Omental fat pad (tissue), 4 donors: ENCODE results near the gene GOLGA8S. TPM values are rescaled to one million over a fixed set of nuclear protein-coding genes. Genes with fewer than 3 reads are reported as not detected.
"Not testable (repeated sequence)": the region's sequence is repeated elsewhere in the genome, so short reads cannot be mapped to it uniquely, and the experiment has no call there.

Experiments used
- ATAC-seq: fragments of 150-250 bp; one replicate; pipeline ENCODE4 v1.9.1; 2016; ENCODE audit warnings: mild to moderate bottlenecking, moderate library complexity; ENCODE audit not compliant: low FRiP score
- DNase-seq: peaks from one replicate; pipeline ENCODE4 v3.0.0-alpha.2; 2019; ENCODE audit warnings: low spot score
- small RNA-seq: library from RNA; depleted of rRNA; stranded (forward); fragments of <200 nt; gene quantifications from one replicate; pipeline ENCODE3, GENCODE V24; 2016
- total RNA-seq, 4 donors: library from RNA; depleted of rRNA; stranded (reverse); fragments of >200 nt; gene quantifications; one replicate each; pipeline ENCODE4 v1.1.0, GENCODE V29; 2016
- TF ChIP-seq, protein P1 (sequence below), 3 donors: fragments of 450-650 bp; IDR thresholded peaks; one replicate each; pipeline ENCODE4 v1.5.1; 2016 to 2017; ENCODE audit warnings: antibody characterized with exemption in 3 of 3, mild to moderate bottlenecking in 3 of 3, moderate library complexity in 2 of 3

GOLGA8S gene
- total RNA-seq, 4 donors from 2014 or later = 0.09 to 0.47 (median 0.25) TPM; not detected in 1

DNA sequence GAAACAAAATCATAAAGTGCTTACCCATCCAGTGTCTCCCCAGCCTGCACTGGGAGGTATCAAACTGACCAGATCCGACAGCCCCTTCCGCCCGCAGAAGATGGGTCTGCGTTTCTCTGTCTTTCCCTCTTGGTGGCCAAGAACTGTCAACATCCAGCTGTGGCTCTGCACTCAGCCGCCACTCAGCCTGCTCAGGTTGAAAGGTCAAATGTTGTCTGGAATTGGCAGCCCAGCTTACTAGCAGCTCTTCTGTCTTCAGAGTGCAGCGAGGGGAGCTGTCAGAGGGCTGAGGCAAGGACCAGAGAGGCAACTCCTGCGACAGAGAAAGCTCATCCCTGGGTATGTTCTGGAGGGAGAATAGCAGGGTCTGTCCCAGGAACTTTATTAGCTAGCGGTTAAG lies 47.1 kb downstream of the GOLGA8S start:
- TF ChIP-seq, protein P1, sequence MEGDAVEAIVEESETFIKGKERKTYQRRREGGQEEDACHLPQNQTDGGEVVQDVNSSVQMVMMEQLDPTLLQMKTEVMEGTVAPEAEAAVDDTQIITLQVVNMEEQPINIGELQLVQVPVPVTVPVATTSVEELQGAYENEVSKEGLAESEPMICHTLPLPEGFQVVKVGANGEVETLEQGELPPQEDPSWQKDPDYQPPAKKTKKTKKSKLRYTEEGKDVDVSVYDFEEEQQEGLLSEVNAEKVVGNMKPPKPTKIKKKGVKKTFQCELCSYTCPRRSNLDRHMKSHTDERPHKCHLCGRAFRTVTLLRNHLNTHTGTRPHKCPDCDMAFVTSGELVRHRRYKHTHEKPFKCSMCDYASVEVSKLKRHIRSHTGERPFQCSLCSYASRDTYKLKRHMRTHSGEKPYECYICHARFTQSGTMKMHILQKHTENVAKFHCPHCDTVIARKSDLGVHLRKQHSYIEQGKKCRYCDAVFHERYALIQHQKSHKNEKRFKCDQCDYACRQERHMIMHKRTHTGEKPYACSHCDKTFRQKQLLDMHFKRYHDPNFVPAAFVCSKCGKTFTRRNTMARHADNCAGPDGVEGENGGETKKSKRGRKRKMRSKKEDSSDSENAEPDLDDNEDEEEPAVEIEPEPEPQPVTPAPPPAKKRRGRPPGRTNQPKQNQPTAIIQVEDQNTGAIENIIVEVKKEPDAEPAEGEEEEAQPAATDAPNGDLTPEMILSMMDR (IDR thresholded peaks at IDR 0.05) = no peak
- no peak for ATAC-seq
- DNase-seq = no peak

DNA sequence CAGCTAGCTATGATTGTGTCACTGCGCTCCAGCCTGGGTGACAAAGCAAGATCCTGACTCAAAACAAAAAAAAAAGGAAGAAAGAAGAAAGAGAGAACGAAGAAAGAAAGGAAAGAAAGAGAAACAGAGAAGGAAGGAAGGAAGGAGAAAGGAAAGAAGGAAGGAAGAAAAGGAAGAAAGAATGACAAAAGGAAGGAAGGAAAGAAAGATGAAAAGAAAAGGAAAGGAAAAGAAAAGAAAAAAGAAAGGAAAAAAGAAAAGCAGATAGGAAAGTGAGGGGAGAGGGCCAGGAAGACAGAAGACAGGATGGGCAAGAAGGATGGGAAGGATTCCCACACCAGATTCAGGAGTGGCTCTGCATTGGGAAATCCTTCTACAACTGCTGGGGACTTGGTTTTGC lies 47.6 kb downstream of the GOLGA8S start:
- ATAC-seq = no peak
- no peak for DNase-seq
- TF ChIP-seq, protein P1 (IDR thresholded peaks at IDR 0.05) = no peak

DNA sequence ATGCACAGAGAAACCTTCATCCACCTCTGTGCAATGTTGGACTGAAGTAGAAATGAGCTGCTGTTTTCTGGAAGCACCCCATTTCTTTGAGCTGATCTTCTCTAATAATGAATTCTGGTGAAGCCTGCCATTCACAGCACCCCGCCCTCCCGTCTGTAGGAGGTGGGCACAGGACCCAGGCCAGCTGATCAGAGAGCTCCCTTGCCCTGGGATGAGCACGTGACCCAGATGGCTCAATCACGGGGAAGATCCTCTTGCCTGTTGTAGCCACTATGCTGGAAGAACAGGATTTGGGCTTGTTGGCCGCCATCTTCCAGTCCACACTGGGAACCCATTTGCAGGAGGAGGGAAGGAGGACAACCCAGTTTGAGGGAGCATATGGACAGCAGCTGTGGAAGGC lies 48.0 kb downstream of the GOLGA8S start:
- ATAC-seq (no peak), DNase-seq (no peak)
- TF ChIP-seq, protein P1 (IDR thresholded peaks at IDR 0.05) = no peak

DNA sequence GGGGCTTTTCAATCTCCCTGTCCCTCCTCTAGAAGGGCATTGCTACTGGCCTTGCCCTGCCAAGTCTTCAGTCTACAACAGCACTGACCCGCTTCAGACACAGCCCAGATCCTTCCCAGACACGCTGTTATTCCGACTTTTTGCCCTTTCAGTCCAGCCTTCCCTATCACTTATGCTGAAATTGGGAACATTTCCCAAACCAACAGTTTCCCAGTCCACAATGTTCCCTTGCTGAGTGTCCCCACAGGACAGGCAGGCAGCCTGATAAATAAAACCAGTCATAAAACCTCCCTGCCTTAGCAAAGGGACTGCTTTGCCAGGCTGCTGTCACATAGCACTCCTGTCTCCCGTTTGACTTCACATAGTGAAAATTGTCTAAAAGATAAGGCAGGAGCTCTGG lies 49.0 kb downstream of the GOLGA8S start:
- TF ChIP-seq, protein P1 (IDR thresholded peaks at IDR 0.05) = no peak
- ATAC-seq = no peak
- no peak for DNase-seq

DNA sequence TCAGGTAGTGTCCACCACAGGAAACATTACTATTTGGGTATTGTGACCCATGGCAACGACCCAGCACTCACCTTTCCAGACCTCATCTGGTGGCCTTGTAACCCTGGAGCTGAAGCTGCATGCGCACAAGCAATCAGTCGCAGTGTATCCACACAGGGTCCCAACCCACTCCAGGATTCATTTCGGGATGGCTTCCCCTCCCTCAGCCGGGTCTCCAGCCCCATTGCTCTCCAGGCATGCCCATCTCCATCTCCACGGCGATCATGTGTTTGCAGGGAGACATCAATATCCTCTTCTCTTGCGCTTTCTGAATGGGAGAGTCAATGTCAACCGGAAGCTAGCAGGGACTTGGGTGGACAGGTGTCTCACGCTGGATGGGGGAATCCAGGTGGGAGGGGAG lies 57.3 kb downstream of the GOLGA8S start:
- DNase-seq (no peak), ATAC-seq (no peak)
- TF ChIP-seq, protein P1 (IDR thresholded peaks at IDR 0.05) = no peak

DNA sequence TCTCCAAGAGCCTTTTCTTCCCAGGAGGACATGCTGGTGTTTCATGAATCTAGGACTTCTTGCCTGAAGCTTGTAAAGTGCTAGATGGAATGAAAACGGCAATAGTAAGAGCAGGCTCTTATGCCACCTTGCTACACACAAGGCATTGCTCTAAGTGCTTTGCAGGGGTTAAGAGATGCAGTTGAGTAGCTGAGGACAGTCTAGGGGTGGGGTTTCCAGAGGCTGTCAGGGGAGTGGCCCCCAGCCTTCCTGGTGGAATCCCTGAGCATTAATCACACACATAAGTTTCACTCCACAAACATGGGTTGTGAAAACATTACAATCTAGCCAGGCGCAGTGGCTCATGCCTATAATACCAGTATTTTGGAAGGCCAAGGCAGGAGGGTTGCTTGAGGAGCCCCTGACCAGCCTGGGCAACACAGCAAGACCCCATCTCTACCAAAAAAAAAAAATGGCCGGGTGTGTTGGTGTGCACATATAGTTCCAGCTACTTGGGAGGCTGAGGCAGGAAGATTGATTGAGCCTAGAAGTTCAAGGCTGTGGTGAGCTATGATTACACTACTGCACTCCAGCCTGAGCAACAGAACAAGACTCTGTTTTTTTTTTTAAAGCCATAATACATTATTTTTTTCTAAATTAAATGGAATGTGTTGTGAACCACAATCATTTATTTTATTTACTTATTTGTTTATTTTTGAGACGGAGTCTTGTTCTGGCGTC lies 58.5 kb downstream of the GOLGA8S start:
- not testable (repeated sequence) for ATAC-seq, DNase-seq

Small RNA genes within 50 kb of the gene (small RNA-seq; reads per million reads assigned to genes)
- gene RN7SL536P = not detected

Other genes with a start within 250 kb of the GOLGA8S start
- not detected for gene GOLGA6L1, start 217.9 kb upstream of the GOLGA8S start, total RNA-seq
- gene GOLGA6L26, start 20.6 kb upstream of the GOLGA8S start, total RNA-seq = not detected
- gene GOLGA6L2, start 92.5 kb downstream of the GOLGA8S start, total RNA-seq = not detected
- 1 to 10 TPM in 1 of 4 donors, not detected in 3; 1.4 TPM for gene MKRN3, start 210.9 kb downstream of the GOLGA8S start, total RNA-seq